GM12874 (cell line): ENCODE measurements around the gene PTPN20.

ENCODE experiments used
- CTCF ChIP-seq: IDR thresholded peaks from 2 replicates; pipeline ENCODE4 v1.5.1; 2011; ENCODE audit warnings: low read depth, mild to moderate bottlenecking, control low read depth, low read length, moderate library complexity; ENCODE audit not compliant: insufficient read depth

Gene PTPN20

GRCh38 chr10:47034441-47035051 lies 123.3 kb downstream of the PTPN20 start:
- no peak for TF ChIP-seq CTCF

DNA sequence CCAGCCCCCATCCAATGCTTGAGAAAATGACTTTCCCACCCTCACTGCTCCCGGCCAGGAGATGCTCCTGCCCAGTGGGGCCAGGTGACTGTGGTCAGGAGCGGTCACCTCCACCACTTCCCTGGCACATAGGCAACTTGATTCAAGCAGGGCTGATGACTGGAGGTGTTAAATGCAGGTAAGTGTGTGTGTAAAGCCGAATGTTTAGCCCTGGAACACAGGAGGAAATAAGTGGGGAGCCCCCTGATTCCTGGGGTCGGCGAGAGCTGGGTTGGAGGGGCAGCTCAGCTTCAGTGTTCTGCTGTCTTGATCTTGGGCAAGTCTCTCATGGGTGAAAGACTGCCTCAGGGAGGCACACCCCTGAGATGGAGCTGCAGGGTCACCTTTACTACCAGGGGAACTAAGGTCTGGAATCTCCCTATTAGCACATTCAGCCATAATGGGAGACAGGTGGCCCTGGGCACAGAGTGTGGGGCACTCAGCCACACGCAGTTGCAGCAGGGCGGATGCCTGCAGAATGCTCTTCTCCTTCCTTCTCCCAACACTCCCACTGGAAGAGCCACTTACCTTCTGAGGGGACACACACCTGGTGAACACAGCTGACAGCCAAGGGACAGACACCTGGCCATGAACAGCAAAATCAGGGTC lies 124.1 kb downstream of the PTPN20 start:
- no peak for TF ChIP-seq CTCF

GRCh38 chr10:47035819-47036337 lies 124.7 kb downstream of the PTPN20 start:
- TF ChIP-seq CTCF: no peak

DNA sequence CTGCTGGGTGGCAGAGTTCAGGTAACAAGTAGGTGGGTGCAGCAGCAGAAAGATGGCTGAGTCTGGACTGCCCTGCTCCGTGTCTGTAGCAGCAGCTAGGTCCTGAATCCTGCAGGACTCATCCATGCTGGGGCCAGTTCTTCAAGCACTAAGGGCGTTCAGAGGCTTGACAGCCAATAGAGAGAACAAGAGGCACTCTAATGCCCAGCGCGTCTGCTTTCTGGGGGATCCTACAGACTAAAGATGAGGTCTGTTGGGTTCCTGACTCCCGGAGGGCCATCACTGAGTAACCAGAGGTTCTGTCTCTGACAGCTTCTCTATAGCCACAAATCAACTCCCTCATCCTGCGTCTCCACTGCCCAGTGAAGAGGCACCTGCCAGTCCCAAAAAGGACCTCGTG lies 125.5 kb downstream of the PTPN20 start:
- TF ChIP-seq CTCF: no peak

GRCh38 chr10:47037654-47038425 lies 126.6 kb downstream of the PTPN20 start:
- no peak for TF ChIP-seq CTCF

DNA sequence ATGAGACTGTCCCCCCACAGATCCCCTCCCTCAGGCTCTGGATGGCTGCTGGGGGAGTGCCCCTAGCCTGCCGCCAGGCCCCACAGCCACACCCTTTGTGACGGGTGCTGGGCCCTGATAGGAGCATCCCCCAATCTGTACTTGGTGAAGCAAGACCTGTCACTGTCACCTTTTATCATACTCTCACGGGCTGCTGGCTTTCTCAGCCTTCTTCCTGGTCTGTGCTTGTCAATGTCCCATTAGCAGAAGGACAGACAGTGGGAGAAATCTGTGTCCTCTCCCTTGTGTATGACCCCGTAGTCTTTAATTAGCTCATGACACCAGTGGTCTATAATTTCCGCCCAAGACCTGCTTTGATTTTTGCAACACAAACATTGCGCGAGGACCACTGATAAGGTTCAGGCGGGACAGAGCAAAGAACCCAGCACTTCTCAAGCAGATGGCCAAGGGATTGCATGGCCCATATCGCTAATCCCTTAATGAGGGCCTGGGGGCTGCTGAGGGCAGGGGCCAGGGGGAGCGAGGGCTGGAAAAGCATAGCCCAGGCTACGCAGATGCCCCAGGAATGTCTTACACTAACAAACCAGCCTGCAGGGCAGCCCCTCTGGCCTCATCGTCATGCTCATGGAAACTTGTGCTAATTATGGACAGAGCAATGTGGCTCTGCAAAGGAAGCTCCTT lies 127.8 kb downstream of the PTPN20 start:
- TF ChIP-seq CTCF: no peak

DNA sequence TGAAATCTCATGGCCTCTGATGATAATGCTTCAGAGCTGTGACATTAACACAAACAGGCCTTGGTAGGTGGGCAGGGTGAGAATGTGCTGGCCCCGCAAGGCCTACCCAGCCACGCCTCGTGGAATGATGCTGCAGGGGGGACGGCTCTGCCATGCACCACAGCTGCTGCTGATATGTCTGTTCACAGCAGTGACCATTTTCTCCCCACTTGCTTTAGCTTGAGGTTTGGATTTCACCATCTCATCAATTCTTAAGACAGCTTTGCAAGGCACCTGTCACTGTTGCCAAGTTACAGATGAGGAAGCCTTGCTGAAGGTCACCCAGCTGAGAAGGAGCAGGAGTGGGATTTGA lies 128.3 kb downstream of the PTPN20 start:
- no peak for TF ChIP-seq CTCF
